Ishikawa (cell line): ENCODE data around the gene TBC1D5.

ENCODE experiments used
- MAX ChIP-seq: IDR thresholded peaks from 2 replicates; pipeline ENCODE4 v1.6.1; 2012
- TCF12 ChIP-seq: IDR thresholded peaks from 2 replicates; pipeline ENCODE4 v1.6.1; 2012; ENCODE audit warnings: low read depth

DNA sequence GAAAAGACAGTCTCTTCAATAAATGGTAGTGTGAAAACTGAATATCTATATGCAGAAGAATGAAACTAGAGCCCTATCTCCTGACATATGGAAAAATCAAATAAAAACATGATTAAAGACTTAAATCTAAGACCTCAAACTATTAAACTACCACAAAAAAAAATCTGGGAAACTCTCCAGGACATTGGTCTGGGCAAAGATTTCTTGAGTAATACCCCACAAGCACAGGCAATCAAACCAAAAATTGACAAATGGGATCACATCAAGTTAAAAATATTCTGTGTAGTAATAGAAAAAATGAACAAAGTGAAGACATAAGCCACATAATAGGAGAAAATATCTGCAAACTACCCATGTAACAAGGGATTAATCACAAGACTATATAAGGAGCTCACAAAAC, 286.4 kb downstream of the TBC1D5 start:
- TF ChIP-seq MAX (no peak), TCF12 (no peak)
